ENCODE data around the gene REEP1. TPM values are rescaled to one million over a fixed set of nuclear protein-coding genes. Genes with fewer than 3 reads are reported as not detected.

Gene REEP1
- total and polyA plus RNA-seq, 2 experiments from 2014 or later: not detected

DNA sequence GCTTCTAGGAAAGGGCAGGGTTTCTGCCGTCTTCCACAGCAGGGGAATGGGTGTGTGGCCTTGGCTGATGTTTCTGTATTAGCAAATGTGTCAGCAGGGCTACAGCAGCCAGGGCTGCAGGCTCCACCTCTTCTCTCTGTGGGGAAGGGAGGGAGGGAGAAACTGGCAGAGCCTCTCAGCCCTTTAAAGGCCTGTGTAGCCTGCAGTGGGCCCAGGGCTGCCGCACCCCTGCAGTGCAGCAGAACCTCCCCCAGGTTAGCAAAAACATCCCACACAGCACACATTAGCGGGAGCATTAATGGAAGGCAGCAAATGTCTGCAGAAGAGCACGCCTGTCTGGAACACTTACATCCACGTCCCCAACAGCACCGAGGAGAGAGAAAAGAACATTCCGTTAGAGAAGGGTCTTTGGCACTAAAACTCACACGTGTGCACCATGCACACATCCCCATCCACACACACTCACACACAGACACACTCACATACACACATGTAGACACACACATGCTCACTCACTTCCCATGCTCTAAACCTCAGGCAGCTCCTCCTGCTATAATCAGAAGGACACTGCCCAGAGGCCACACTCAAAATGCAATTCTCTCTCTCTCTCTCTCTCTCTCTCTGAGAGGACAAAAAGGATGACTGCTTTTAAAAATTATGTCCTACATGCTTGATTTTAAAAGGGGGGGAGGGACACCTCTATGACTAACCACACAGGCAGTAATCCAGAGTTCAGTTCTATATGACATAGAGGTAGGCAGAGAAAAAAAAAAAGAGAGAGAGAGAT, 114.1 kb downstream of the REEP1 start:
- Histone ChIP-seq H4K20me1 (ENCODE audit: insufficient read depth) (no peaks in the 10 kb centered on the region), H3K9ac (peak overlapping the region; percentile 18; the same call in 1 of the 2 replicates), H3K27ac (peak overlapping the region; percentile 20; the same call in 1 of the 2 replicates), H3K4me2 (ENCODE audit: unreplicated experiment) (peak overlapping the region; percentile 24), H3K4me3 (no peak overlapping the region), H3K36me3 (ENCODE audit: low read depth) (no peaks in the 10 kb centered on the region), H3K79me2 (ENCODE audit: insufficient read depth) (no peaks in the 10 kb centered on the region), H3F3A (ENCODE audit: insufficient read depth) (peaks cover 12% of the 10 kb centered on the region; the same call in 1 of the 2 replicates), H3K9me2 (ENCODE audit: insufficient read depth) (no peaks in the 10 kb centered on the region), H3K4me1 (ENCODE audit: insufficient read depth) (peaks cover 20% of the 10 kb centered on the region), H2AFZ (peak overlapping the region; percentile 55), H3K27me3 (replicated peaks; ENCODE audit: insufficient read depth) (no peaks in the 10 kb centered on the region), H3K9me3 (ENCODE audit: low read depth) (no peaks in the 10 kb centered on the region)
- no peak for TF ChIP-seq EZH2 (IDR thresholded peaks at IDR 0.05; ENCODE audit: insufficient read depth, poor library complexity, severe bottlenecking)
- no peak for TF ChIP-seq EZH2phosphoT487 (IDR thresholded peaks at IDR 0.05; ENCODE audit: insufficient read depth, low read depth)
- DNase-seq: peak; percentile 76
- WGBS, 2 experiments (ENCODE audit: low coverage in 1 of 2, low lambda C conversion rate in 2 of 2, missing lambda C conversion rate in 2 of 2): 12 to 21% methylated on average over 7 to 8 of the region's 8 CpGs
- in situ Hi-C loops (cut with MboI): loop anchor here (10.0 kb wide), 1 partner anchor 151 kb away; no protein-coding TSS in a partner anchor

DNA sequence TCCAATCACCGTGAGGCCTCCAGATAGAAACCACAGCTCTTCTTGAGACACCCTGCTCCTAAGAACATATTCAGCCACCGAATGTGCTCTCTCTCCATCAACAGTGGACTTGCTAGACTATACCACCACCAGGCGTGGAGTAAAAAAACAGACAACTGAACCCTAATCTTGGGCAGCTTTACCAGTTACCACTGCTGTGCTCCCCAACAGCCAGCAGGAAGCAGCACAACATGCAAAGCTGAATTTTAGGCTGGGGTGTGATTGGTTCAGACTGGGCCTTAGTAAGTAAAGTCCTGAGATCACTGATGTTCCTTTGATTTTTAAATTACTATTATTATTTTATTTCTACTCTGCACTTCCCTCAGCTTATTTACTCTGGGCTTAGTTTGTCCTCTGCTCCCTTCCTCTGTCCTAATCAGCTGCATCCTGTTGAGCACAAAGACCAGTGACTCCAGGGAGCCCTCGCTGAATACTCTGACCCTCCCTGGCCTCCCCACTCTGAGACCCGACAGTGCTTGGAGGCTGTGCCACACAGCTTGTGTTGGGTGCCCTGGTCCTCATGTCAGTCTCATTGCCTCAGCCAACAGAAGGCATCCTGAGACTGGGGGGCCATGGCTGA, 116.3 kb downstream of the REEP1 start:
- Histone ChIP-seq H4K20me1 (ENCODE audit: insufficient read depth) (no peaks in the 10 kb centered on the region), H3K4me2 (ENCODE audit: unreplicated experiment) (no peak overlapping the region), H3K4me1 (ENCODE audit: insufficient read depth) (peaks cover 35% of the 10 kb centered on the region), H3K27me3 (replicated peaks; ENCODE audit: insufficient read depth) (no peaks in the 10 kb centered on the region), H3K27ac (no peak overlapping the region), H3K4me3 (no peak overlapping the region), H2AFZ (no peak overlapping the region), H3K9me2 (ENCODE audit: insufficient read depth) (no peaks in the 10 kb centered on the region), H3K36me3 (ENCODE audit: low read depth) (no peaks in the 10 kb centered on the region), H3K79me2 (ENCODE audit: insufficient read depth) (no peaks in the 10 kb centered on the region), H3K9me3 (ENCODE audit: low read depth) (no peaks in the 10 kb centered on the region), H3F3A (ENCODE audit: insufficient read depth) (peaks cover 12% of the 10 kb centered on the region; the same call in 1 of the 2 replicates), H3K9ac (no peak overlapping the region)
- in situ Hi-C loops (cut with MboI): loop anchor here (10.0 kb wide), 1 partner anchor 154 kb away; no protein-coding TSS in a partner anchor
- 58 to 60% methylated on average over 5 of the region's 5 CpGs for WGBS, 2 experiments (ENCODE audit: low coverage in 1 of 2, low lambda C conversion rate in 2 of 2, missing lambda C conversion rate in 2 of 2)
- peak; percentile 63 for DNase-seq
- TF ChIP-seq EZH2phosphoT487 (IDR thresholded peaks at IDR 0.05; ENCODE audit: insufficient read depth, low read depth) (no peak), EZH2 (IDR thresholded peaks at IDR 0.05; ENCODE audit: insufficient read depth, poor library complexity, severe bottlenecking) (no peak)

DNA sequence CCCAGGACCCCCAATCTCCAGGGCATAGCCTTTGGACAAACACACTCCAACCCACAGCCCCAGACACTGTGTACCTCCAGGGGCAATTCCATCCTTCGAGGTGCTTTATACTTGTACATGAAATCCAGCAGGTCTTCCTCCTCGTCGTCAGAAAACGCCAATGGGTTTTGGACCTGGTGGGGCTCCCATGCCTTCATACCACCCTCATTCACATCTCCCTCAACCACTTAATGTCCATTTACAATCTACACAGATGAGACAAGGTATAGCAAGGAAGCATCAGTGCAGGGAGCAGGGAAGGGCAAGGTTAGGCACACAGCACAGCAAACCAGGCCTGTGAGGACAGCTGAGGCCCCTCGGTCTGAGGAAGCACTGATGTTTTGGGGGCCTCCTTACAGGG, 117.5 kb downstream of the REEP1 start:
- H4K20me1 ChIP-seq (ENCODE audit: insufficient read depth): no peaks in the 10 kb centered on the region
- no peaks in the 10 kb centered on the region for H3K79me2 ChIP-seq (ENCODE audit: insufficient read depth)
- H3K9me3 ChIP-seq (ENCODE audit: low read depth): no peaks in the 10 kb centered on the region
- H3K9me2 ChIP-seq (ENCODE audit: insufficient read depth): no peaks in the 10 kb centered on the region
- TF ChIP-seq EZH2phosphoT487 (IDR thresholded peaks at IDR 0.05; ENCODE audit: insufficient read depth, low read depth) (no peak), EZH2 (IDR thresholded peaks at IDR 0.05; ENCODE audit: insufficient read depth, poor library complexity, severe bottlenecking) (no peak)
- H3K27ac ChIP-seq: no peak overlapping the region
- no peak overlapping the region for H3K4me3 ChIP-seq
- no peaks in the 10 kb centered on the region for H3K27me3 ChIP-seq (replicated peaks; ENCODE audit: insufficient read depth)
- no peak overlapping the region for H2AFZ ChIP-seq
- WGBS, 2 experiments (ENCODE audit: low coverage in 1 of 2, low lambda C conversion rate in 2 of 2, missing lambda C conversion rate in 2 of 2): 63 to 71% methylated on average over 5 of the region's 5 CpGs
- H3K36me3 ChIP-seq (ENCODE audit: low read depth): no peaks in the 10 kb centered on the region
- no peak overlapping the region for H3K9ac ChIP-seq
- peaks cover 37% of the 10 kb centered on the region for H3K4me1 ChIP-seq (ENCODE audit: insufficient read depth)
- DNase-seq: no peak
- H3F3A ChIP-seq (ENCODE audit: insufficient read depth): peaks cover 12% of the 10 kb centered on the region; the same call in 1 of the 2 replicates
- H3K4me2 ChIP-seq (ENCODE audit: unreplicated experiment): no peak overlapping the region
- in situ Hi-C loops (cut with MboI): loop anchor here (10.0 kb wide), 1 partner anchor 155 kb away; no protein-coding TSS in a partner anchor

DNA sequence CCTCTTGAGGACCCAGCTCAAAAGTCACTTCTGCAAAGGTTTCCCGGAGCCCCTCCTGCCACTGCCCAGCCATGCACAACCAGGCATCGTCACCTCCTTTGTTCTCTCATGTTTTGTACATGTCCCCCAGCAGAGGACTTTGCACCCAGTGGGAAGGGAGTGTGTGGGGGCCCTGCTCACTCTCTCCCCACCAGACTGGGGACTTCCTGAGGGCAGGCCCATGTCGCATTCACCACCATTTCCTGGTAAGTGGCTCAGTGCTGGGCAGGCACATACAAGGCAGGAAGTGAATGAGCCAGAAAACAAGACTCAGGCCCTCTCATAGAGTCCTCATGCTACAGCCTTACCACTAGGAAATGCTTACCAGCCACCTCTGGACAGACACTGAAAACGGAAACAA, 119.3 kb downstream of the REEP1 start:
- DNase-seq: no peak
- Histone ChIP-seq H3K27ac (no peak overlapping the region), H2AFZ (no peak overlapping the region), H3K9ac (no peak overlapping the region), H3F3A (ENCODE audit: insufficient read depth) (peaks cover 6% of the 10 kb centered on the region; the same call in 1 of the 2 replicates), H3K9me2 (ENCODE audit: insufficient read depth) (no peaks in the 10 kb centered on the region), H3K4me2 (ENCODE audit: unreplicated experiment) (no peak overlapping the region), H3K27me3 (replicated peaks; ENCODE audit: insufficient read depth) (no peaks in the 10 kb centered on the region), H3K36me3 (ENCODE audit: low read depth) (no peaks in the 10 kb centered on the region; the same call in 1 of the 2 replicates), H4K20me1 (ENCODE audit: insufficient read depth) (no peaks in the 10 kb centered on the region), H3K9me3 (ENCODE audit: low read depth) (no peaks in the 10 kb centered on the region), H3K4me3 (no peak overlapping the region), H3K4me1 (ENCODE audit: insufficient read depth) (peaks cover 27% of the 10 kb centered on the region), H3K79me2 (ENCODE audit: insufficient read depth) (no peaks in the 10 kb centered on the region)
- in situ Hi-C loops (cut with MboI): no loop called here
- TF ChIP-seq EZH2 (IDR thresholded peaks at IDR 0.05; ENCODE audit: insufficient read depth, poor library complexity, severe bottlenecking) (no peak), EZH2phosphoT487 (IDR thresholded peaks at IDR 0.05; ENCODE audit: insufficient read depth, low read depth) (no peak)
- 80 to 83% methylated on average over 4 of the region's 4 CpGs for WGBS, 2 experiments (ENCODE audit: low coverage in 1 of 2, low lambda C conversion rate in 2 of 2, missing lambda C conversion rate in 2 of 2)
